GM23338 (cell line): ENCODE measurements around the gene DCP1B.

Experiments used
- CREB1 ChIP-seq: fragments of 250-450 bp; sonication (Bioruptor Pico); IDR thresholded peaks from 2 replicates; pipeline ENCODE4 v1.5.0; 2020; ENCODE audit warnings: low read depth, mild to moderate bottlenecking, moderate library complexity
- CTCF ChIP-seq, 2 experiments: fragments of 200-600 bp in 1 of 2; sonication (generic) in 1 of 2; conservative IDR thresholded peaks; 2 replicates each; pipeline versions ENCODE4 v1.5.1 to v1.6.1; 2016 to 2017; ENCODE audit warnings: antibody characterized with exemption in 2 of 2, low read depth in 2 of 2, mild to moderate bottlenecking in 2 of 2, moderate library complexity in 1 of 2
- EZH2 ChIP-seq: fragments of 200-600 bp; sonication (generic); IDR thresholded peaks from one replicate; pipeline ENCODE4 v1.8.0; 2017; ENCODE audit warnings: antibody characterized with exemption, mild to moderate bottlenecking, low read depth; ENCODE audit not compliant: unreplicated experiment
- EZH2phosphoT487 ChIP-seq: fragments of 200-600 bp; sonication (generic); IDR thresholded peaks from one replicate; pipeline ENCODE4 v1.8.1; 2018; ENCODE audit warnings: antibody characterized with exemption; ENCODE audit not compliant: unreplicated experiment
- NANOG ChIP-seq: IDR thresholded peaks from 2 replicates; pipeline ENCODE4 v1.6.1; 2016; ENCODE audit warnings: antibody characterized with exemption, borderline replicate concordance
- POLR2AphosphoS5 ChIP-seq: IDR thresholded peaks from 2 replicates; pipeline ENCODE4 v1.6.1; 2016; ENCODE audit warnings: antibody characterized with exemption, low read depth
- STAT1 ChIP-seq: IDR thresholded peaks from one replicate; pipeline ENCODE4 v1.6.1; 2016; ENCODE audit warnings: antibody characterized with exemption; ENCODE audit not compliant: unreplicated experiment
- ZNF114 ChIP-seq: fragments of 250-450 bp; sonication (Bioruptor Pico); IDR thresholded peaks from 2 replicates; pipeline ENCODE4 v1.5.0; 2020; ENCODE audit warnings: mild to moderate bottlenecking, moderate library complexity
- ZNF331 ChIP-seq: fragments of 250-450 bp; sonication (Bioruptor Pico); IDR thresholded peaks from 2 replicates; pipeline ENCODE4 v1.5.0; 2020; ENCODE audit warnings: low read depth, mild to moderate bottlenecking, moderate library complexity
- TF ChIP-seq, protein P1 (sequence below): IDR thresholded peaks from one replicate; pipeline ENCODE4 v1.6.1; 2018; ENCODE audit warnings: antibody characterized with exemption; ENCODE audit not compliant: unreplicated experiment
- TF ChIP-seq, protein P2 (sequence below): IDR thresholded peaks from 2 replicates; pipeline ENCODE4 v1.6.1; 2016; ENCODE audit warnings: antibody characterized with exemption

- TF ChIP-seq CREB1: no peak
- TF ChIP-seq EZH2: no peak
- TF ChIP-seq, protein P1, sequence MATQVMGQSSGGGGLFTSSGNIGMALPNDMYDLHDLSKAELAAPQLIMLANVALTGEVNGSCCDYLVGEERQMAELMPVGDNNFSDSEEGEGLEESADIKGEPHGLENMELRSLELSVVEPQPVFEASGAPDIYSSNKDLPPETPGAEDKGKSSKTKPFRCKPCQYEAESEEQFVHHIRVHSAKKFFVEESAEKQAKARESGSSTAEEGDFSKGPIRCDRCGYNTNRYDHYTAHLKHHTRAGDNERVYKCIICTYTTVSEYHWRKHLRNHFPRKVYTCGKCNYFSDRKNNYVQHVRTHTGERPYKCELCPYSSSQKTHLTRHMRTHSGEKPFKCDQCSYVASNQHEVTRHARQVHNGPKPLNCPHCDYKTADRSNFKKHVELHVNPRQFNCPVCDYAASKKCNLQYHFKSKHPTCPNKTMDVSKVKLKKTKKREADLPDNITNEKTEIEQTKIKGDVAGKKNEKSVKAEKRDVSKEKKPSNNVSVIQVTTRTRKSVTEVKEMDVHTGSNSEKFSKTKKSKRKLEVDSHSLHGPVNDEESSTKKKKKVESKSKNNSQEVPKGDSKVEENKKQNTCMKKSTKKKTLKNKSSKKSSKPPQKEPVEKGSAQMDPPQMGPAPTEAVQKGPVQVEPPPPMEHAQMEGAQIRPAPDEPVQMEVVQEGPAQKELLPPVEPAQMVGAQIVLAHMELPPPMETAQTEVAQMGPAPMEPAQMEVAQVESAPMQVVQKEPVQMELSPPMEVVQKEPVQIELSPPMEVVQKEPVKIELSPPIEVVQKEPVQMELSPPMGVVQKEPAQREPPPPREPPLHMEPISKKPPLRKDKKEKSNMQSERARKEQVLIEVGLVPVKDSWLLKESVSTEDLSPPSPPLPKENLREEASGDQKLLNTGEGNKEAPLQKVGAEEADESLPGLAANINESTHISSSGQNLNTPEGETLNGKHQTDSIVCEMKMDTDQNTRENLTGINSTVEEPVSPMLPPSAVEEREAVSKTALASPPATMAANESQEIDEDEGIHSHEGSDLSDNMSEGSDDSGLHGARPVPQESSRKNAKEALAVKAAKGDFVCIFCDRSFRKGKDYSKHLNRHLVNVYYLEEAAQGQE: no peak
- no peak for TF ChIP-seq CTCF (conservative IDR thresholded peaks at IDR 0.05; ENCODE audit: low read depth in 2 of 2)
- TF ChIP-seq NANOG: no peak
- TF ChIP-seq POLR2AphosphoS5: no peak
- TF ChIP-seq, protein P2, sequence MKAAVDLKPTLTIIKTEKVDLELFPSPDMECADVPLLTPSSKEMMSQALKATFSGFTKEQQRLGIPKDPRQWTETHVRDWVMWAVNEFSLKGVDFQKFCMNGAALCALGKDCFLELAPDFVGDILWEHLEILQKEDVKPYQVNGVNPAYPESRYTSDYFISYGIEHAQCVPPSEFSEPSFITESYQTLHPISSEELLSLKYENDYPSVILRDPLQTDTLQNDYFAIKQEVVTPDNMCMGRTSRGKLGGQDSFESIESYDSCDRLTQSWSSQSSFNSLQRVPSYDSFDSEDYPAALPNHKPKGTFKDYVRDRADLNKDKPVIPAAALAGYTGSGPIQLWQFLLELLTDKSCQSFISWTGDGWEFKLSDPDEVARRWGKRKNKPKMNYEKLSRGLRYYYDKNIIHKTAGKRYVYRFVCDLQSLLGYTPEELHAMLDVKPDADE: no peak
- TF ChIP-seq EZH2phosphoT487: no peak
- no peak for TF ChIP-seq ZNF331
- no peak for TF ChIP-seq ZNF114
- no peak for TF ChIP-seq STAT1
These were observed 24.0 kb downstream of the DCP1B start for GRCh38 chr12:1980282-1980681.
